HEK293 (cell line): Measurements from ENCODE around the gene PDSS2.

Experiments
- MZF1 ChIP-seq: fragments of 450-650 bp; formaldehyde crosslinking; IDR thresholded peaks from 2 replicates; pipeline ENCODE4 v1.5.1; 2017; ENCODE audit warnings: missing biosample characterization, missing genetic modification characterization, borderline replicate concordance
- ZNF146 ChIP-seq: fragments of 450-650 bp; formaldehyde crosslinking; IDR thresholded peaks from 2 replicates; pipeline ENCODE4 v1.5.1; 2016; ENCODE audit warnings: missing biosample characterization, missing genetic modification characterization
- ZNF214 ChIP-seq: fragments of 450-650 bp; formaldehyde crosslinking; IDR thresholded peaks from 2 replicates; pipeline ENCODE4 v1.5.1; 2017; ENCODE audit warnings: missing biosample characterization, mild to moderate bottlenecking, missing genetic modification characterization, borderline replicate concordance
- ZNF548 ChIP-seq: fragments of 450-650 bp; formaldehyde crosslinking; IDR thresholded peaks from 2 replicates; pipeline ENCODE4 v1.5.1; 2016; ENCODE audit warnings: missing biosample characterization, missing genetic modification characterization
- ZNF600 ChIP-seq: fragments of 450-650 bp; formaldehyde crosslinking; IDR thresholded peaks from 2 replicates; pipeline ENCODE4 v1.5.1; 2016; ENCODE audit warnings: missing biosample characterization, missing genetic modification characterization
- ZNF658 ChIP-seq: fragments of 450-650 bp; formaldehyde crosslinking; IDR thresholded peaks from 2 replicates; pipeline ENCODE4; 2016; ENCODE audit warnings: missing biosample characterization, missing genetic modification characterization
- TF ChIP-seq, protein P1 (sequence below): fragments of 450-650 bp; formaldehyde crosslinking; IDR thresholded peaks from 2 replicates; pipeline ENCODE4 v1.5.1; 2016; ENCODE audit warnings: missing biosample characterization, missing genetic modification characterization
- TF ChIP-seq, protein P2 (sequence below): fragments of 450-650 bp; formaldehyde crosslinking; IDR thresholded peaks from 2 replicates; pipeline ENCODE4 v1.5.1; 2016; ENCODE audit warnings: missing biosample characterization, missing genetic modification characterization

DNA sequence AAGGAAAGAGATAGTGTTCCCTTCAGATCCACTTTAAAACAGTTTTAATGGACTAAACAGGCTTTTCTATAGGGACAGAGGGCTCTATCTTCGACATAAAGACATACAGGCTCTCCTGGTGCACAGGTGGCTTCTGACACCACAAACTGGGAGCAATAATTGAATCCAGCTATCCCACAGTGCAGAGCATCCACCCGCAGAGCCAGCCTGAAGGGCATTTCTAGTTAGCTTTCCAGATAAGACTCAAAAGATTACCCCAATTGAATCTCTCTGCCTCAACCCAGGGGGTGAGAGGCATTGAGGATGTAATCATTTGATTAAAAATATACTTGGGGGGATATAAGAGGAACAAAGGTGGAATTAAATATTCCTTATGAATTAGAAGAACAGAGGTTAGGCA lies 279.3 kb downstream of the PDSS2 start:
- TF ChIP-seq ZNF146 (tag by site-specific recombination) (no peak), ZNF214 (tag by site-specific recombination) (no peak), ZNF548 (tag by site-specific recombination) (no peak), ZNF600 (tag by site-specific recombination) (no peak), MZF1 (tag by site-specific recombination) (no peak), ZNF658 (no peak)
- TF ChIP-seq, protein P1, sequence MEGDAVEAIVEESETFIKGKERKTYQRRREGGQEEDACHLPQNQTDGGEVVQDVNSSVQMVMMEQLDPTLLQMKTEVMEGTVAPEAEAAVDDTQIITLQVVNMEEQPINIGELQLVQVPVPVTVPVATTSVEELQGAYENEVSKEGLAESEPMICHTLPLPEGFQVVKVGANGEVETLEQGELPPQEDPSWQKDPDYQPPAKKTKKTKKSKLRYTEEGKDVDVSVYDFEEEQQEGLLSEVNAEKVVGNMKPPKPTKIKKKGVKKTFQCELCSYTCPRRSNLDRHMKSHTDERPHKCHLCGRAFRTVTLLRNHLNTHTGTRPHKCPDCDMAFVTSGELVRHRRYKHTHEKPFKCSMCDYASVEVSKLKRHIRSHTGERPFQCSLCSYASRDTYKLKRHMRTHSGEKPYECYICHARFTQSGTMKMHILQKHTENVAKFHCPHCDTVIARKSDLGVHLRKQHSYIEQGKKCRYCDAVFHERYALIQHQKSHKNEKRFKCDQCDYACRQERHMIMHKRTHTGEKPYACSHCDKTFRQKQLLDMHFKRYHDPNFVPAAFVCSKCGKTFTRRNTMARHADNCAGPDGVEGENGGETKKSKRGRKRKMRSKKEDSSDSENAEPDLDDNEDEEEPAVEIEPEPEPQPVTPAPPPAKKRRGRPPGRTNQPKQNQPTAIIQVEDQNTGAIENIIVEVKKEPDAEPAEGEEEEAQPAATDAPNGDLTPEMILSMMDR (tag by site-specific recombination): no peak
- TF ChIP-seq, protein P2, sequence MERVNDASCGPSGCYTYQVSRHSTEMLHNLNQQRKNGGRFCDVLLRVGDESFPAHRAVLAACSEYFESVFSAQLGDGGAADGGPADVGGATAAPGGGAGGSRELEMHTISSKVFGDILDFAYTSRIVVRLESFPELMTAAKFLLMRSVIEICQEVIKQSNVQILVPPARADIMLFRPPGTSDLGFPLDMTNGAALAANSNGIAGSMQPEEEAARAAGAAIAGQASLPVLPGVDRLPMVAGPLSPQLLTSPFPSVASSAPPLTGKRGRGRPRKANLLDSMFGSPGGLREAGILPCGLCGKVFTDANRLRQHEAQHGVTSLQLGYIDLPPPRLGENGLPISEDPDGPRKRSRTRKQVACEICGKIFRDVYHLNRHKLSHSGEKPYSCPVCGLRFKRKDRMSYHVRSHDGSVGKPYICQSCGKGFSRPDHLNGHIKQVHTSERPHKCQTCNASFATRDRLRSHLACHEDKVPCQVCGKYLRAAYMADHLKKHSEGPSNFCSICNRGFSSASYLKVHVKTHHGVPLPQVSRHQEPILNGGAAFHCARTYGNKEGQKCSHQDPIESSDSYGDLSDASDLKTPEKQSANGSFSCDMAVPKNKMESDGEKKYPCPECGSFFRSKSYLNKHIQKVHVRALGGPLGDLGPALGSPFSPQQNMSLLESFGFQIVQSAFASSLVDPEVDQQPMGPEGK: no peak
